Measurements from ENCODE around the gene PAQR6. TPM values are rescaled to one million over a fixed set of nuclear protein-coding genes. Genes with fewer than 3 reads are reported as not detected.
"Not testable (repeated sequence)": the region's sequence is repeated elsewhere in the genome, so short reads cannot be mapped to it uniquely, and the experiment has no call there.

The PAQR6 gene
- total RNA-seq, 4 donors from 2014 or later, result 4.5 to 18.5 (median 7.2) TPM

GRCh38 chr1:156217871-156218270, 30.0 kb downstream of the PAQR6 start:
- Histone ChIP-seq H3K4me3 (no peak overlapping the region), H3K4me1 (peaks cover 34% of the 10 kb centered on the region), H3K9me3 (no peaks in the 10 kb centered on the region), H3K27me3 (no peaks in the 10 kb centered on the region), H3K36me3 (peaks cover 28% of the 10 kb centered on the region), H3K27ac (peak overlapping the region; percentile 55)
- no peak for DNase-seq (ENCODE audit: low spot score in 2 of 2)
- TF ChIP-seq EP300 (IDR thresholded peaks at IDR 0.05) (no peak), CTCF (IDR thresholded peaks at IDR 0.05) (no peak), POLR2AphosphoS5 (IDR thresholded peaks at IDR 0.05) (no peak), POLR2A (IDR thresholded peaks at IDR 0.05) (no peak)
- 17% methylated on average over 2 of the region's 2 CpGs for WGBS

DNA sequence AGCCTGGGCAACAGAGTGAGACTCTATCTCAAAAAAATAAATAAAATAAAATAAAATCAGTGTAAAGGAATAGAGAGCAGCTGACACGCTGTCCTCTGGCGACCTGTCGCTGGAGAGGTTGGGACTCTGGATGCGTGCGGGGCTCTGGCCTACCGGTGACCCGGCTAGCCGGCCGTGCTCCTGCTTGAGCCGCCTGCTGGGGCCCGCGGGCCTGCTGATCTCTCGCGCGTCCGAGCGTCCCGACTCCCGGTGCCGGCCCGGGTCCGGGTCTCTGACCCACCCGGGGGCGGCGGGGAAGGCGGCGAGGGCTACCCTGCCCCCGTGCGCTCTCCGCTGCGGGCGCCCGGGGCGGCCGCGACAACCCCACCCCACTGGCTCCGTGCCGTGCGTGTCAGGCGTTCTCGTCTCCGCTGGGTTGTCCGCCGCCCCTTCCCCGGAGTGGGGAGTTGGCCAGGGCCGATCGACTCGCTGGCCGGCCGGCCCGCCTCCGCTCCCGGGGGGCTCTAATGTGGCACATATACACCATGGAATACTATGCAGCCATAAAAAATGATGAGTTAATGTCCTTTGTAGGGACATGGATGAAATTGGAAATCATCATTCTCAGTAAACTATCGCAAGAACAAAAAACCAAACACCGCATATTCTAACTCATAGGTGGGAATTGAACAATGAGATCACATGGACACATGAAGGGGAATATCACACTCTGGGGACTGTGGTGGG, 31.3 kb downstream of the PAQR6 start:
- Histone ChIP-seq H3K4me1 (peaks cover 39% of the 10 kb centered on the region), H3K36me3 (peaks cover 15% of the 10 kb centered on the region)
- DNase-seq (ENCODE audit: low spot score in 2 of 2); H3K27me3 ChIP-seq; H3K27ac ChIP-seq; H3K4me3 ChIP-seq; H3K9me3 ChIP-seq: not testable (repeated sequence)
- 98% methylated on average over 54 of the region's 55 CpGs for WGBS

GRCh38 chr1:156214024-156214748, 33.7 kb downstream of the PAQR6 start:
- peak overlapping the region; percentile 54 for H3K4me3 ChIP-seq
- H3K4me1 ChIP-seq, result peaks cover 39% of the 10 kb centered on the region
- WGBS, result 73% methylated on average over 16 of the region's 16 CpGs
- no peaks in the 10 kb centered on the region for H3K27me3 ChIP-seq
- no peaks in the 10 kb centered on the region for H3K9me3 ChIP-seq
- H3K36me3 ChIP-seq, result peaks cover 16% of the 10 kb centered on the region
- no peak for DNase-seq (ENCODE audit: low spot score in 2 of 2)
- TF ChIP-seq CTCF (IDR thresholded peaks at IDR 0.05) (no peak), POLR2AphosphoS5 (IDR thresholded peaks at IDR 0.05) (no peak), POLR2A (IDR thresholded peaks at IDR 0.05) (no peak), EP300 (IDR thresholded peaks at IDR 0.05) (no peak)
- peak overlapping the region; percentile 95 for H3K27ac ChIP-seq

DNA sequence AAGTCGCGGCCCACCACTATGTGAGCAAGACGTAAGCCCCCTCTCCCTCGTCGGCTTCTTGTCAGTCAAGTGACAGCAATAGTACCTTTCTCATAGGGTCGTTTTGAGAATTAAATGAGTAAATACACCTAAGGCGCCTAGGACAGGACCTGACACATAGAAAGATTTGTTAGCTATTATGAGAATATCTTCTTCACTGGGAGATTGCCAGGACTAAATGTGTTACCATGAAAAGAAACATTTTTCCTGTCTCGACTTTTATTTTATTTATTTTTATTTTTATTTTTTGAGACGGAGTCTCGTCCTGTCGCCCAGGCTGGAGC, 34.3 kb downstream of the PAQR6 start:
- no peak for DNase-seq (ENCODE audit: low spot score in 2 of 2)
- Histone ChIP-seq H3K4me1 (peaks cover 39% of the 10 kb centered on the region), H3K36me3 (peaks cover 20% of the 10 kb centered on the region), H3K9me3 (no peaks in the 10 kb centered on the region), H3K27me3 (no peaks in the 10 kb centered on the region), H3K27ac (peak overlapping the region; percentile 95), H3K4me3 (peak overlapping the region; percentile 54)
- WGBS, result 14% methylated on average over 11 of the region's 11 CpGs
- TF ChIP-seq POLR2A (IDR thresholded peaks at IDR 0.05) (no peak), CTCF (IDR thresholded peaks at IDR 0.05) (no peak), POLR2AphosphoS5 (IDR thresholded peaks at IDR 0.05) (no peak), EP300 (IDR thresholded peaks at IDR 0.05) (no peak)

DNA sequence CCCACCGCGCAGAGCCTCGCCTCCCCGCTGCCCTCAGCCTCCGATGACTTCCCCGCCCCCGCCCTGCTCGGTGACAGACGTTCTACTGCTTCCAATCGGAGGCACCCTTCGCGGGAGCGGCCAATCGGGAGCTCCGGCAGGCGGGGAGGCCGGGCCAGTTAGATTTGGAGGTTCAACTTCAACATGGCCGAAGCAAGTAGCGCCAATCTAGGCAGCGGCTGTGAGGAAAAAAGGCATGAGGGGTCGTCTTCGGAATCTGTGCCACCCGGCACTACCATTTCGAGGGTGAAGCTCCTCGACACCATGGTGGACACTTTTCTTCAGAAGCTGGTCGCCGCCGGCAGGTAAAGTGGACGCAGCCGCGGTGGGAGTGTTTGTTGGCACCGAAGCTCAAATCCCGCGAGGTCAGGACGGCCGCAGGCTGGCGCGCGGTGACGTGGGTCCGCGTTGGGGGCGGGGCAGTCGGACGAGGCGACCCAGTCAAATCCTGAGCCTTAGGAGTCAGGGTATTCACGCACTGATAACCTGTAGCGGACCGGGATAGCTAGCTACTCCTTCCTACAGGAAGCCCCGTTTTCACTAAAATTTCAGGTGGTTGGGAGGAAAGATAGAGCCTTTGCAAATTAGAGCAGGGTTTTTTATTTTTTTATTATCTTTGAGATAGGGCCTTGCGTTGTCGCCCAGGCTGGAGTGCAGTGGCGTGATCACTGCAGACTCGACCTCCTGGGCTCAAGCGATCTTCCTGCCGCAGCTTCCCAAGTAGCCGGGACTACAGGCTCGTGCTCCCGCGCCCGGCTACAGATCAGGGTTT, 34.8 kb downstream of the PAQR6 start, which contains the start of gene PMF1:
TSS of gene PMF1 (plus strand) at position 175 of the 811 bp plus-strand sequence. CDS start at position 184, 9 bp downstream.
- under 1% methylated on average over 31 of the region's 61 CpGs for WGBS
- peak; percentile 99 to 100 for DNase-seq (ENCODE audit: low spot score in 2 of 2)
- H3K9me3 ChIP-seq, result no peaks in the 10 kb centered on the region
- peaks cover 26% of the 10 kb centered on the region for H3K36me3 ChIP-seq
- H3K4me3 ChIP-seq, result peak within 1 kb of the TSS; percentile 54
- peaks cover 33% of the 10 kb centered on the region for H3K4me1 ChIP-seq
- no peaks in the 10 kb centered on the region for H3K27me3 ChIP-seq
- TF ChIP-seq POLR2AphosphoS5 (IDR thresholded peaks at IDR 0.05), result peak; percentile 70 to 98 (median 93)
- no peak for TF ChIP-seq CTCF (IDR thresholded peaks at IDR 0.05)
- peak; percentile 52 to 82 for TF ChIP-seq POLR2A (IDR thresholded peaks at IDR 0.05)
- H3K27ac ChIP-seq, result peak within 1 kb of the TSS; percentile 95
